Activated CD4-positive, alpha-beta T cell treated with anti-CD3 and anti-CD28 coated beads, Interleukin-2, amount 10 ng/mL, durations not matched to agents 24 days and 14 days (primary cell): ENCODE data around the gene AP1S3. TPM values are rescaled to one million over a fixed set of nuclear protein-coding genes. Genes with fewer than 3 reads are reported as not detected.
"Not testable (repeated sequence)": the region's sequence is repeated elsewhere in the genome, so short reads cannot be mapped to it uniquely, and the experiment has no call there.

Experiments used
- DNase-seq: peaks from one replicate; pipeline ENCODE4 v3.0.0; 2022
- H3K27ac Mint-ChIP-seq: one replicate; pipeline ENCODE4 v1.8.0; 2022; ENCODE audit warnings: mild to moderate bottlenecking, mixed read lengths
- H3K27me3 Mint-ChIP-seq: one replicate; pipeline ENCODE4 v1.8.0; 2022; ENCODE audit warnings: mixed read lengths
- H3K36me3 Mint-ChIP-seq: one replicate; pipeline ENCODE4 v1.8.0; 2022; ENCODE audit warnings: low read depth, mild to moderate bottlenecking, mixed read lengths
- H3K4me1 Mint-ChIP-seq: one replicate; pipeline ENCODE4 v1.8.0; 2021; ENCODE audit warnings: mixed read lengths
- H3K4me3 Mint-ChIP-seq: one replicate; pipeline ENCODE4 v1.8.0; 2022; ENCODE audit warnings: mild to moderate bottlenecking, moderate library complexity, mixed read lengths
- H3K9me3 Mint-ChIP-seq: one replicate; pipeline ENCODE4 v1.8.0; 2021; ENCODE audit warnings: mixed read lengths
- intact Hi-C: fragments of 100-400 bp; cut with micrococcal nuclease; formaldehyde crosslinking; loops from one replicate; pipeline ENCODE4 v1.15.1; 2023
- total RNA-seq: library from RNA; stranded (reverse); gene quantifications from 2 replicates; pipeline ENCODE4 v1.2.3, GENCODE V29; 2022

Gene AP1S3
- total RNA-seq, 1 donor from 2014 or later, result 14.1 TPM

DNA sequence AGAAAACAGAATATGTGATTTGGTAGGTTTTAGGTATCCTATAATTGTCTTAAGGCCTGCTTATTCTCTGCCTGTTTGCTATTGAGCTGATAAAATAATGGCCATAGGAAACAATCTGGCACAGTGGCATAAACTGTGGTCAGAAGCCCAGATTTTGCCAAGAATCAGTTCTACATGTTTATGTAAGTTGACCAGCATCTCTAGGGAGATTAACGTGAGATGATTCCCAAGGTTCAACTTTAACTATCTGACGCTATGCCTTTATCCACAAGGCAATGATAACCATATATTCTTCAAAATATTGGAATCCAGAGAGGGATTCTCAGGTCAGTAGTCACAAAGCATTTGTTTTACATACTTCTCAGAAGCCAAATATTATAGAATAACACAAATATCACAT is 25.6 kb downstream of the AP1S3 start:
- Mint-ChIP-seq H3K9me3 (no peaks in the 10 kb centered on the region), H3K27ac (no peak overlapping the region), H3K27me3 (no peaks in the 10 kb centered on the region), H3K4me1 (peaks cover 4% of the 10 kb centered on the region), H3K4me3 (no peak overlapping the region), H3K36me3 (peaks cover 2% of the 10 kb centered on the region)
- DNase-seq, result no peak
- intact Hi-C loops, result no loop called here

DNA sequence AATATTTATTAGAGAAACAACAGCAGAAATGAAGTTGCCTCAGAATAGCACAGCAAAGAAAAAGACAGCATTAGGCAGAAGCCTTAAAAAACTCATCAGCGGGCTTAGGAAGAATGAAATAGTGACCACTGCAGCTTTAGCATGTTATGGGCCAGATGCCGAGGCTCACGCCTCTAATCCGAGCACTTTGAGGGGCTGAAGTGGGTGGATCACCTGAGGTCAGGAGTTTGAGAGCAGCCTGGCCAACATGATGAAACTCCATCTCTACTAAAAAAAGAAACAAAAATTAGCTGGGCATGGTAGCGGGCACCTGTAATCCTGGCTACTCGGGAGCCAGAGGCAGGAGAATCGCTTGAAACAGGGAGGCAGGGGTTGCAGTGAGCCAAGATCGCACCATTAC is 32.4 kb downstream of the AP1S3 start:
- no peaks in the 10 kb centered on the region for H3K36me3 Mint-ChIP-seq
- no peak overlapping the region for H3K27ac Mint-ChIP-seq
- H3K9me3 Mint-ChIP-seq, result no peaks in the 10 kb centered on the region
- peaks cover 7% of the 10 kb centered on the region for H3K4me1 Mint-ChIP-seq
- no peak overlapping the region for H3K4me3 Mint-ChIP-seq
- intact Hi-C loops, result no loop called here
- DNase-seq, result no peak
- H3K27me3 Mint-ChIP-seq, result no peaks in the 10 kb centered on the region

DNA sequence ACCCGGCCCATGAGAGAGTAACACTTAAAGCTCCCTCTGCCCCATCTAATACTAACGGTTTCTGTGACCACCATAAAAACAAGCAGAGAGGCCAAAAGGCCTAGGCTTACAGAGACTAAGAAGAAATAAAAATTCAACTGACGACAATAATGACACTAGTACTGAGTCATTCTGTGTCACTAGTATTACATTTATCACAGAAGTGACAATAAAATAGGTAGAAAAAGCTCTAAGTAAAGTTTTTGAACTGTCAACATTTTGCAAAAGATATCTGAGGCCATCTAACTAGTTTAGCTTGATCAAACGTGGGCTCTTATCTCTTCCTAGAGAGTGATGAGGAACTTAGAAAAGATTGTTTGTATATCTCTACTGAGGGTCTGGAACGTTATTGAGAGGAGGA is 35.6 kb downstream of the AP1S3 start:
- H3K36me3 Mint-ChIP-seq, result no peaks in the 10 kb centered on the region
- no peak overlapping the region for H3K27ac Mint-ChIP-seq
- no peak overlapping the region for H3K4me3 Mint-ChIP-seq
- no peaks in the 10 kb centered on the region for H3K9me3 Mint-ChIP-seq
- DNase-seq, result no peak
- intact Hi-C loops, result no loop called here
- no peaks in the 10 kb centered on the region for H3K27me3 Mint-ChIP-seq
- peaks cover 7% of the 10 kb centered on the region for H3K4me1 Mint-ChIP-seq

DNA sequence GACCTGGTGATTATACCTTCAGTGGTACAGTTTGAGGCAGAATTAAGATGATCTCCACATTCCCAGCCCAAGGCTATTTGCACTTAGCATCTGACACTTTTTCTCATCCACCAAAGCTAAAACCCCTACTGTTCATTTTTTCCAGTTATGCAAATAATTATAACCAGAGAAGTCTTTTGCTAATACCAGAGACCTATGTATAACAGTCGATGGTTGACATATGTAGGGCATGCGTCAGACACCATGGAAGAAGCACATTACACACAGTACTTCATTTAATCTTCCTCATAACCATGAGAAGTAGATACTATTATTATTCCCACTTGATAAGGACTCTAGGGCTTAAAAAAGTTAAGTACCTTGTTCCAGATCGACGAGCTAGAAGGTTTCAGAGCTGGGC is 36.5 kb downstream of the AP1S3 start:
- no peak for DNase-seq
- Mint-ChIP-seq H3K9me3 (no peaks in the 10 kb centered on the region), H3K4me3 (no peak overlapping the region), H3K27me3 (no peaks in the 10 kb centered on the region), H3K27ac (no peak overlapping the region), H3K4me1 (peaks cover 7% of the 10 kb centered on the region), H3K36me3 (no peaks in the 10 kb centered on the region)
- intact Hi-C loops, result no loop called here

DNA sequence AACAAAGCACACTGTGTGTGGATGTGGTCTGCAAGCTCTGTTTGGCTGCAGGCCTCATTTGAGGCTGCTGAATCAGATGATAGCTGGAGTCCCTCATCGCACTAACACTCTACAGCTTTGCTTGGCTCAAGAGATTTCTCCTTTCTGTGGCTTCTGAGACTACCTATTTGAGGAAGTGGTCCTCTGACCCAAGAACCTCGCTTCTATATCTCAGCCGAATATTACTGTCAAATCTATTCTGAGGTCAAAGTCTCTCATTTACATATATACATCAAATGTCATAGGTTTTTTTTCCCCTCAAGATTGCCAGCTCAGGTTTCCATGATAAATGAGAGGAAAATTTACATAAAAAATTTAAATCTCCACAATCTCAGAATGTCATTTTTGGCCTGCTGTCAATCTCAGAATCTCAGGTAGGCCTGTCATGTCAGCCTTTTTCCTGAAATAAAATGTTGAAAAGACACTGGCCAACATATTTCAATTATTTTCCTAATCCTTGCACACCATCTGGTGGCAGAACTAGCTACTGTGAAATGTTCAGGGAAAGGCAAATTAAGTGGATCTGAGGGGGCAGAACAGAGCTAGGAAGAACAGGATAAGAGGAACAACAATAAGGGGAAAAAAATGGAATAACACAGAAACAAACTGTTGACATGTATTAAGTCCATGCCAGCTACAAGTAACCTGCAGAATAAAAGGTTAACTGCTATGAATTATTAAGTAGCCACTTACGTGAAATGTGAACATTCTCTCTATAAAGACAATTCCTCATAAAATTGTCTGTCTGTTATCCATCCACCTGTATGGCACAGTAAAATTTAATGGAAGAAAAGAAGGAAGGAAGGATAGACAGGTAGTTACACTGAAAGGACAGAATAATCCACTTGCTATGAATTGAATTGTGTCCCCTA is 39.3 kb downstream of the AP1S3 start:
- Mint-ChIP-seq H3K4me1 (peaks cover 7% of the 10 kb centered on the region), H3K36me3 (no peaks in the 10 kb centered on the region), H3K27ac (no peak overlapping the region), H3K27me3 (no peaks in the 10 kb centered on the region), H3K9me3 (no peaks in the 10 kb centered on the region), H3K4me3 (no peak overlapping the region)
- DNase-seq, result no peak
- intact Hi-C loops, result no loop called here

DNA sequence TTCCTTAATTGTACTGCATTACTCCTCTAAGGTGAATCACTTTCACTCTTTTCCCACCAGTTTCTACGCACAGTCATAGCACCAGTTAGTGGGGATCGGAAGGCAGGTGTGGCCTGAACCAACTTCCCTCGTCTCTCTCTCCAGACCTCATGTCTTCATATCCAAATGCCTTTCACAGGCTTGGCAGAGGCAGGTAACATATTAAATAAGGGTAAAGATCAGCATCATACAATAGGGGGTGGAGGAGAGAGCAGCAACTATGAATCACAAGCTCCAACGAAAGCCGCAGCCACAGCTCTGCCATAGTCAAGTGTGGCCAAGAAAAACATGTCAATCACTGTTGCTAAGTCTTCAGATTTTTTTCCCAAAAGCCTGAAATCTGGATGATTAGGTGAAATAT is 40.3 kb downstream of the AP1S3 start:
- Mint-ChIP-seq H3K9me3 (no peaks in the 10 kb centered on the region), H3K4me1 (peaks cover 7% of the 10 kb centered on the region), H3K4me3 (no peak overlapping the region), H3K27me3 (no peaks in the 10 kb centered on the region), H3K36me3 (no peaks in the 10 kb centered on the region), H3K27ac (no peak overlapping the region)
- intact Hi-C loops, result no loop called here
- no peak for DNase-seq

DNA sequence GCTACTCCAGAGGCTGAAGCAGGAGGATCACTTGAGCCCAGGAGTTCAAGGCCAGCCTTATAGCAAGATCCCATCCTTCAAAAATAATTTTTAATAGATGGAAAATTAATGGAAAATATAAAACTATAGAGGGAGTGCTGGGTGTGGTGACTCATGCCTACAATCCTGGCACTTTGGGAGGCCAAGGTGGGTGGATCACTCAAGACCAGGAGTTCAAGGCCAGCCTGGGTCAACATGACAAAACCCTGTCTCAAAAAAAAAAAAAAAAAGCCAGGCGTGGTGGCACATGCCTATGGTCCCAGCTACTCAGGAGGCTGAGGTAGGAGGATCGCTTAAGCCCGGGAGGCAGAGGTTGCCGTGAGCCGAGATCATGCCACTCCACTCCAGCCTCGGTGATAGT is 48.0 kb downstream of the AP1S3 start:
- Mint-ChIP-seq H3K4me1 (peaks cover 1% of the 10 kb centered on the region), H3K27me3 (peaks cover 2% of the 10 kb centered on the region), H3K9me3 (no peaks in the 10 kb centered on the region), H3K36me3 (no peaks in the 10 kb centered on the region), H3K4me3 (no peak overlapping the region), H3K27ac (no peak overlapping the region)
- intact Hi-C loops, result no loop called here
- no peak for DNase-seq

DNA sequence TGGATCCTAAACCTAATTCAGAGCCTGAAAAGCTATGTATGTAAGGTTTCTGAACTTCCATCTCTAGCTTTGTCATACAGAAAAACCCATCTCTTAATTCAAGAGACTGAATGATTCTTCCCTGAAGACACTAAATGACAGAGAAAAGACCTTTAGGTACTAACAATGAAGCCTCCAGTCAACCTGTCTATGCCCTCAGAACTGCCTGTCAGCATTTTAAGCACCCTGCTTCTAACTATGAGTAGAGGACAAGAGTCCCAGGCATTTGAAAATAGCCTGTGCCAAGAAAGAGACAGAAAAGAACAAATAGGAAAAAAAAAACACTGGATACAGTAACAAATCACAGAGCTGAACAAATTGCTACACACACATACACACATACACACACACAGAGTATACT is 48.6 kb downstream of the AP1S3 start:
- Mint-ChIP-seq H3K36me3 (no peaks in the 10 kb centered on the region), H3K27me3 (peaks cover 2% of the 10 kb centered on the region), H3K4me1 (peaks cover 1% of the 10 kb centered on the region), H3K9me3 (no peaks in the 10 kb centered on the region), H3K27ac (no peak overlapping the region), H3K4me3 (no peak overlapping the region)
- no peak for DNase-seq
- intact Hi-C loops, result no loop called here

DNA sequence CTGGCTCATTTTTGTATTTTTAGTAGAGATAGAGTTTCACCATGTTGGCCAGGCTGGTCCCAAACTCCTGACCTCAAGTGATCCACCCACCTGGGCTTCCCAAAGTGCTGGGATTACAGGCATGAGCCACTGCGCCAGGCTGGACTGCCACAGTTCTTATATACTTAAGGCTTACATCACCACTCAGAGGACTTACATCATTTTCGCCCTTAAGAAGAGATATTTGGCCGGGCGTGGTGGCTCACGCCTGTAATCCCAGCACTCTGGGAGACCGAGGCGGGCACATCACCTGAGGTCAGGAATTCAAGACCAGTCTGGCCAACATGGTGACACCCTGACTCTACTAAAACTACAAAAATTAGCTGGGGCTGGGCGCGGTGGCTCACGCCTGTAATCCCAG is 49.3 kb downstream of the AP1S3 start:
- H3K27me3 Mint-ChIP-seq, DNase-seq, intact Hi-C loops, H3K36me3 Mint-ChIP-seq, H3K4me1 Mint-ChIP-seq, H3K27ac Mint-ChIP-seq, H3K9me3 Mint-ChIP-seq, H3K4me3 Mint-ChIP-seq: not testable (repeated sequence)

DNA sequence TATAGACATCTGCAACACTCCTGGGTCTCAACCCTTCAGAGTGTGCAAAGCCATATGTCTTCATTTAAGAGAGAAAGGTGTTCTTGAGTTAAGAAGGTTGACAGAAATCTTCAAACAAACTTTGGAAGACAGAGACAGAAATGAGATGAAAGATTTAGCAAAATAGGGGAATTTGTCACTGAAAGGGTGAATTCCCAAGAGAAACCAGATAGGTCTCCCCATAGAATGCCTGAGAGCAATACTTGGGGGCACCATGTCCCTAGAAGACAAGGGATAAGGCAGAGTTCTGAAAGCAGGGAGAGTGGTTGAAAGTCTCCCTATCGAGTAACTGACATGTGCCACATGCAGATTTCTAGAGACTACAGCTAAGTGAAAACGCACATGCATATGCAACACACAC is 50.0 kb downstream of the AP1S3 start:
- intact Hi-C loops, result no loop called here
- Mint-ChIP-seq H3K9me3 (no peaks in the 10 kb centered on the region), H3K36me3 (no peaks in the 10 kb centered on the region), H3K4me1 (peaks cover 1% of the 10 kb centered on the region), H3K27ac (no peak overlapping the region), H3K27me3 (peaks cover 2% of the 10 kb centered on the region), H3K4me3 (no peak overlapping the region)
- no peak for DNase-seq

DNA sequence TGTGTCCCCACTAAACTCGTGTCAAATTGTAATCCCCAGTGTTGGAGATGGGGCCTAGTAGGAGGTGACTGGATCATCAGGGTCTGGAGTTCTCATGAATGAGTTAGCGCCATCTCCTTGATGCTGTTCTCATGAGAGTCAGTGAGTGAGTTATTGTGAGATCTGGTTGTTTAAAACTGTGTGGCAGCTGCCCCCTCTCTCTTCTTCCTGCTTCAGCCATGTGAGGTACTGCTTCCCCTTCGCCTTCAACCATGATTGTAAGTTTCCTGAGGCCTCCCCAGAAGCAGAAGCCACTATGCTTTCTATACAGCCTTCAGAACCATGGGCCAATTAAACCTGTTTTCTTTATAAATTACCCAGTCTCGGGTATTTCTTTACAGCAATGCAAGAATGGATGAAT is 50.4 kb downstream of the AP1S3 start:
- H3K36me3 Mint-ChIP-seq, result no peaks in the 10 kb centered on the region
- H3K9me3 Mint-ChIP-seq, result no peaks in the 10 kb centered on the region
- H3K4me1 Mint-ChIP-seq, result peaks cover 1% of the 10 kb centered on the region
- no peak for DNase-seq
- no peak overlapping the region for H3K4me3 Mint-ChIP-seq
- intact Hi-C loops, result no loop called here
- H3K27me3 Mint-ChIP-seq, result peaks cover 2% of the 10 kb centered on the region
- no peak overlapping the region for H3K27ac Mint-ChIP-seq

DNA sequence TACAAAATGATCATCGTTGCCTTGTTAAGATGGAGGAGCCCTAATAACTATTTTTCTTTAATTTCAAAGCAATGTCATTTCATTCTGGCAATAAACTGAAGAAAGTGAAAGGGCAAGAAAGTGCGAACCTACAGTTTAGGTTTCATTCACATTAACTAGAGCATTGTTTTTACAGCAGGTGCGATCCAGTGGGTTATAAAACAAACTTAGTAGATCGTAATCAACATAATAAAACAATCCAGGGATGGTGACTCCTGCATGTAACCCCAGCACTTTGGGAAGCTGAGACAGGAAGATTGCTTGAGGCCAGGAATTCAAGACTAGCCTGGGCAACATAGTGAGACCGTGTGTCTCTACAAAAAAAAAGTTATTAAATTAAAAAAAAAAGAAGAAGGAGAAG is 51.1 kb downstream of the AP1S3 start:
- H3K9me3 Mint-ChIP-seq, result no peaks in the 10 kb centered on the region
- H3K27ac Mint-ChIP-seq, result no peak overlapping the region
- H3K4me3 Mint-ChIP-seq, result no peak overlapping the region
- H3K36me3 Mint-ChIP-seq, result no peaks in the 10 kb centered on the region
- no peak for DNase-seq
- intact Hi-C loops, result no loop called here
- peaks cover 1% of the 10 kb centered on the region for H3K4me1 Mint-ChIP-seq
- H3K27me3 Mint-ChIP-seq, result no peaks in the 10 kb centered on the region

DNA sequence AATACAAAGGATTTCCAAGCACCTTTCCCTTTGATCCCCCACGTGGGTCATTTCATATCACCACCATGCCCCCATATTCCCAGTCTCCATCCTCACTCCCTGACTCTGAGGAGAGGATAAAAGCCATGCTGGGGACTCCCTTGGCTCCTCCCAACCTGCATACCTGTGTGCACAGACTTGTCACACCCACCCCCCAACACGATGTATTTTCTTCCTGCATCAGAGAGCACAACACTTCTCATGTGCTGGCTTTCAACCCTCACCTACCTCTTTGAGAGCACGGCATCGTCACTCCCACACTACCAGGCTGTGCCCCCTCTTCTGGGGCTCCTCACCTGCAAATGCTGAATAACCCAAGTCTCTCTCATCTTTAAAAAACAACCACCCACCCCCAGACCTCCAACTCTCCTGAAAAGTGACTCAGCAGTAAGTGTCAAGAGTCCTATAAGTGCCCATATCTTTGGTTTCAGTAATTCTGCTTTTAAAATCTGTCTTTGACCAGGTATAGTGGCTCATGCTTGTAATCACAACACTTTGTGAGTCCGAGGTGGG is 53.1 kb downstream of the AP1S3 start:
- intact Hi-C loops, result no loop called here
- Mint-ChIP-seq H3K4me1 (peaks cover 1% of the 10 kb centered on the region), H3K9me3 (no peaks in the 10 kb centered on the region), H3K36me3 (no peaks in the 10 kb centered on the region), H3K4me3 (no peak overlapping the region), H3K27ac (no peak overlapping the region), H3K27me3 (no peaks in the 10 kb centered on the region)
- DNase-seq, result no peak

DNA sequence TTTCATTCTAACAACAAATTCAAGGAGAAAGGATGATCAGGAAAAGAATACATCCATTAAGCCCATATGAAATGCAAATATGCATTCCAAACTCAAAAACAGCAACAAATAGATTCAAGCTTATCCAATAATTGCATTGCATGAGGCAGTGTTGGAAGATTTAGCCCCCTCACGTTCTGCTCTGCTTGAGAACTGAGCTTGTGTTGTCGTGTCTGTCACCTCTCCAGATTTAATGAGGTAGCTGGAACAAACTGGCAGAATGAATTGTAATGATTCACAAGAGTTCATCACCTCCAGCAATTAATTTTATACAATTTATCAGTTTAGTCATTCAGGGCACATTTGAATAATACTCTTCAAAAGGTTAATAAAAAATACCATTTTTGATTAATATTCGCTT is 54.8 kb downstream of the AP1S3 start:
- Mint-ChIP-seq H3K9me3 (no peaks in the 10 kb centered on the region), H3K4me3 (no peak overlapping the region), H3K36me3 (no peaks in the 10 kb centered on the region), H3K27me3 (no peaks in the 10 kb centered on the region), H3K4me1 (peaks cover 1% of the 10 kb centered on the region), H3K27ac (no peak overlapping the region)
- no peak for DNase-seq
- intact Hi-C loops, result no loop called here

DNA sequence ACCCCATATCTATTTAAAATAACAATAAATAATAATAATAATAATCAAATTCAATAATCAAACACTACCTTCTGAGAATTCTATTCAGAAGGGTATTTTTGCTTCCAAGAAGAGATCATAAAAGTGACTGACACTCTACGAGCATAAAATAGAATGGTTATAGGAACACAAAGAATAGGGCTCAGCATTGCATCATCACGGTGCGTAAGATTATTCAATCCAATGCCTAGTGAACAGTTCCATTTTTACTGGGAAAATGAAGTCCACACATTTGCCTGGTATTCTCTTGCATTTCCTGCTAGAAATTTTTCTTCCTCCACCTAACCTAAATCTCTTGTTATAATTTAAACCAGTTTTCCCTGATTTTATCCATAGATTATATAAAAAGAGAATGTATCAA is 55.8 kb downstream of the AP1S3 start:
- Mint-ChIP-seq H3K27me3 (no peaks in the 10 kb centered on the region), H3K36me3 (no peaks in the 10 kb centered on the region), H3K9me3 (no peaks in the 10 kb centered on the region), H3K4me3 (no peak overlapping the region), H3K4me1 (no peaks in the 10 kb centered on the region), H3K27ac (no peak overlapping the region)
- intact Hi-C loops, result no loop called here
- DNase-seq, result no peak
